Trophoblast cell (in vitro differentiated cells and primary cell): ENCODE data around the gene FAM83F.

Experiments
- DNase-seq, 2 donors: peaks; one replicate each; pipeline ENCODE4 v3.0.0-alpha.2; 2016
- H2AFZ ChIP-seq: 2 replicates; pipeline ENCODE4 v1.6.1; 2013; ENCODE audit warnings: low read length, moderate library complexity, mild to moderate bottlenecking; ENCODE audit not compliant: insufficient read depth, poor library complexity
- H2AK5ac ChIP-seq: 2 replicates; pipeline ENCODE4 v1.6.1; 2013; ENCODE audit warnings: mild to moderate bottlenecking, low read length
- H2BK120ac ChIP-seq: 2 replicates; pipeline ENCODE4 v1.6.1; 2013; ENCODE audit warnings: low read length, mild to moderate bottlenecking, moderate library complexity; ENCODE audit not compliant: insufficient read depth, poor library complexity
- H2BK12ac ChIP-seq: 2 replicates; pipeline ENCODE4 v1.6.1; 2013; ENCODE audit warnings: mild to moderate bottlenecking, low read length, moderate library complexity
- H2BK5ac ChIP-seq: 2 replicates; pipeline ENCODE4 v1.6.1; 2013; ENCODE audit warnings: low read length, low read depth, moderate library complexity, mild to moderate bottlenecking; ENCODE audit not compliant: poor library complexity
- H3K14ac ChIP-seq: 2 replicates; pipeline ENCODE4 v1.6.1; 2013; ENCODE audit warnings: mild to moderate bottlenecking, low read length
- H3K18ac ChIP-seq: 2 replicates; pipeline ENCODE4 v1.6.1; 2013; ENCODE audit warnings: mild to moderate bottlenecking, low read length
- H3K23ac ChIP-seq: 2 replicates; pipeline ENCODE4 v1.6.1; 2013; ENCODE audit warnings: low read length
- H3K27ac ChIP-seq: 2 replicates; pipeline ENCODE4 v1.5.1; 2013; ENCODE audit warnings: low read depth, mild to moderate bottlenecking, inconsistent platforms, low read length, moderate library complexity
- H3K27me3 ChIP-seq: 2 replicates; pipeline ENCODE4 v1.6.1; 2013; ENCODE audit warnings: inconsistent platforms, mild to moderate bottlenecking, low read length, moderate library complexity; ENCODE audit not compliant: insufficient read depth
- H3K36me3 ChIP-seq, 2 experiments: 1 replicate in 1 of 2; 2 replicates in 1 of 2; pipeline ENCODE4 v1.6.1; 2013; ENCODE audit warnings: low read length in 2 of 2, mild to moderate bottlenecking in 2 of 2, moderate library complexity in 1 of 2; ENCODE audit not compliant: insufficient read depth in 2 of 2, control insufficient read depth in 1 of 2
- H3K4ac ChIP-seq: 2 replicates; pipeline ENCODE4 v1.6.1; 2013; ENCODE audit warnings: low read depth, mild to moderate bottlenecking, low read length, moderate library complexity
- H3K4me1 ChIP-seq, 2 experiments: 1 replicate in 1 of 2; 2 replicates in 1 of 2; pipeline ENCODE4 v1.6.1; 2013; ENCODE audit warnings: low read length in 2 of 2, mild to moderate bottlenecking in 2 of 2, moderate library complexity in 1 of 2; ENCODE audit not compliant: insufficient read depth in 2 of 2, control insufficient read depth in 1 of 2
- H3K4me2 ChIP-seq: 2 replicates; pipeline ENCODE4 v1.6.1; 2013; ENCODE audit warnings: inconsistent platforms, mild to moderate bottlenecking, low read length, moderate library complexity
- H3K4me3 ChIP-seq: 2 replicates; pipeline ENCODE4 v1.5.1; 2013; ENCODE audit warnings: mild to moderate bottlenecking, low read depth, low read length, inconsistent platforms
- H3K79me1 ChIP-seq: one replicate; pipeline ENCODE4 v1.6.1; 2013; ENCODE audit warnings: low read length
- H3K79me2 ChIP-seq: 2 replicates; pipeline ENCODE4 v1.6.1; 2013; ENCODE audit warnings: low read length, mild to moderate bottlenecking; ENCODE audit not compliant: control insufficient read depth, insufficient read depth, poor library complexity
- H3K9ac ChIP-seq: 2 replicates; pipeline ENCODE4 v1.6.1; 2013; ENCODE audit warnings: mild to moderate bottlenecking, low read length
- H3K9me3 ChIP-seq: 2 replicates; pipeline ENCODE4 v1.6.1; 2013; ENCODE audit warnings: low read depth, mild to moderate bottlenecking, control low read depth, inconsistent platforms, low read length; ENCODE audit not compliant: insufficient read depth
- H4K12ac ChIP-seq: 2 replicates; pipeline ENCODE4 v1.6.1; 2013; ENCODE audit warnings: low read depth, mild to moderate bottlenecking, low read length, moderate library complexity
- H4K8ac ChIP-seq: 2 replicates; pipeline ENCODE4 v1.6.1; 2013; ENCODE audit warnings: low read depth, mild to moderate bottlenecking, low read length, moderate library complexity
- H4K91ac ChIP-seq: one replicate; pipeline ENCODE4 v1.6.1; 2013; ENCODE audit warnings: low read depth, mild to moderate bottlenecking, low read length, moderate library complexity
- WGBS: extraction: QIAGEN DNeasy Blood & Tissue Kit; methylation state at CpG from one replicate; pipeline ENCODE4 v1.1.7; 2013; ENCODE audit warnings: missing lambda C conversion rate; ENCODE audit not compliant: insufficient read length, insufficient coverage; ENCODE audit errors: extremely low coverage; 5-methylcytosine and 5-hydroxymethylcytosine counted together

FAM83F gene

DNA sequence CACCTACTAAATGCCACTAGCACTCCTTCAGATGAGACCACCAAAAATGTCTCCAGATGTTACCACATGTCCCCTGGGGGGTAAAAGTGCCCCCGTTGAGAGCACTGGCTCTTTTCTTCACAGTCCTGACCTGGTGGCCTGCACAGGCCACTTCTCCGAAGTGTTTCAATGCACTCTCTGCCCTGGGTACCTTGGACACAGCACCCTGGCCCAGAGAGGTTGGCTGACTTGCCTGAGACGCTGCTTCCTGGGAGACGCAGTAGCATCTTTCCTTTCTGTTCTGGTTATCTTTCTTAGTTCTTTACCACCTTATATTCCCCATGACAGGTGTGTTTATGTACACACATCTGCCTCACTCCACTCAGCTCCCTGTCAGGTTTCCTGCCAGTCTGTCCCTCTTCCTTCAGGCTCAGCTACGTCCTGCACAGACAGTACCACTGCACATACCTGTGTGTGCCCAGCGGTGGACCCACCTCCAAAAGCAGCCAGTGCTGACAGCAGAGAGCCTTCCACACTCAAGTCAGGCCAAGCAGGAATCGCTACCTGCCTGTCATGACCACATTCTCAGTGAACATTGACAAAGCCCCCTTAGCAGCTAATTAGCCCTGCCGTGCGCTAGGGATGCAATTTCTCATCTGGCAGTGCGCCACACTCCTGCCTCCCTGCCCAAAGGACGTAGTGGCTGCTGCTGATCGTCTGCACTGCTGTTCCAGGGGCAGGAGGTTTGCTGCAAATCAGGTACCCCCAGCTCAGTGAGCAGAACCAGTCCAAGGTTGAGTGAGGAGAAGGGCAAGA lies 39.0 kb downstream of the FAM83F start:
- Histone ChIP-seq H3K4me3 (peak overlapping the region; percentile 18), H3K79me1 (no peaks in the 10 kb centered on the region), H3K27ac (no peak overlapping the region), H3K14ac (no peak overlapping the region), H2AK5ac (no peak overlapping the region), H4K91ac (no peak overlapping the region), H2BK120ac (no peak overlapping the region), H3K79me2 (no peaks in the 10 kb centered on the region), H3K18ac (no peak overlapping the region), H3K36me3 (no peaks in the 10 kb centered on the region), H3K23ac (no peak overlapping the region), H3K4me2 (no peak overlapping the region), H3K9ac (no peak overlapping the region), H2BK5ac (no peak overlapping the region), H3K4me1 (no peaks in the 10 kb centered on the region), H2AFZ (no peak overlapping the region), H3K27me3 (no peaks in the 10 kb centered on the region), H3K9me3 (peaks cover 1% of the 10 kb centered on the region), H2BK12ac (no peak overlapping the region), H3K4ac (no peak overlapping the region), H4K12ac (no peak overlapping the region), H4K8ac (no peak overlapping the region)
- DNase-seq = no peak
- WGBS = no CpG with 5 or more reads among the region's 12 CpGs

DNA sequence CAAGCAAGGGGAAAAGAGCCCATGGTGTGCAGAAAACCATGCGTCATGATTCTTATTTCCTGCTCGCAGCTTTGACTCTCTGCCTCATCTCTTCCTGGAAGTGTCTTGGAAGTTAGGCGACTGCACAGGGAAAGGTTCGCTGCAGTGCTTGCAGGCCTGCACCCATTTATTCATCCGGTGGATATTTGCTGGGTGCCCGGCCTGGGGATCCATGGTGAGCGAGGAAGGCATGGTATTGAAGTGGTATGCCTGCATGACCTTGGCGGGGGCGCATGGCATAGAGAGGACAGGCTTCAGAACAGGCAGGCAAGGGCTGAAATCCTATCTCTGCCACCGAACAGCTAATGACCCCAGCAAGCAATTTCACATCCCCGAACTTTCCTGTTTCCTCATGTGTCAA lies 40.6 kb downstream of the FAM83F start:
- Histone ChIP-seq H4K91ac (no peak overlapping the region), H2BK12ac (no peak overlapping the region), H3K27me3 (peaks cover 1% of the 10 kb centered on the region), H3K4me1 (no peaks in the 10 kb centered on the region), H3K9ac (no peak overlapping the region), H3K9me3 (no peaks in the 10 kb centered on the region), H3K4ac (no peak overlapping the region), H3K27ac (no peak overlapping the region), H3K79me2 (no peaks in the 10 kb centered on the region), H4K12ac (no peak overlapping the region), H3K23ac (no peak overlapping the region), H2BK5ac (no peak overlapping the region), H2AFZ (no peak overlapping the region), H3K18ac (no peak overlapping the region), H4K8ac (no peak overlapping the region), H3K14ac (no peak overlapping the region), H2AK5ac (no peak overlapping the region), H3K4me3 (no peak overlapping the region), H2BK120ac (no peak overlapping the region), H3K36me3 (no peaks in the 10 kb centered on the region), H3K4me2 (no peak overlapping the region), H3K79me1 (no peaks in the 10 kb centered on the region)
- WGBS = no CpG with 5 or more reads among the region's 11 CpGs
- DNase-seq = no peak

DNA sequence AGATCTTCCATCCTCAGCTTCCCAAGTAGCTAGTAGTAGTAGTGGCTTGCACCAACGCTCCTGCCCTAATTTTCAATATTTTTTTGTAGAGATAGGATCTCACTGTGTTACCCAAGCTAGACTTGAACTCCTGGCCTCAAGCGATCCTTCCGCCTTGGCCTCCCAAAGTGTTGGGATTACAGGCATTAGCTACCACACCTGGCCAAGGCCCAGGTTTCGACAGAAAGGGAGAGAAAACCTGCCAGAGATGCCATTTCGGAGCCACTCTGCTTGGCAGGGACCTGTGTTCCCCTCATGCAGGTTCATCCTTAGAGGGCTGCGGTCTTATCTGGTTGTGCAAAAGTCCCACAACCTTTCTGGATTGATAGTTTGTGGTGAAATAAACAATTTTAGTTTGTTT lies 41.4 kb downstream of the FAM83F start:
- H3K4me1 ChIP-seq = no peaks in the 10 kb centered on the region
- no peak overlapping the region for H4K8ac ChIP-seq
- no peak overlapping the region for H3K18ac ChIP-seq

DNA sequence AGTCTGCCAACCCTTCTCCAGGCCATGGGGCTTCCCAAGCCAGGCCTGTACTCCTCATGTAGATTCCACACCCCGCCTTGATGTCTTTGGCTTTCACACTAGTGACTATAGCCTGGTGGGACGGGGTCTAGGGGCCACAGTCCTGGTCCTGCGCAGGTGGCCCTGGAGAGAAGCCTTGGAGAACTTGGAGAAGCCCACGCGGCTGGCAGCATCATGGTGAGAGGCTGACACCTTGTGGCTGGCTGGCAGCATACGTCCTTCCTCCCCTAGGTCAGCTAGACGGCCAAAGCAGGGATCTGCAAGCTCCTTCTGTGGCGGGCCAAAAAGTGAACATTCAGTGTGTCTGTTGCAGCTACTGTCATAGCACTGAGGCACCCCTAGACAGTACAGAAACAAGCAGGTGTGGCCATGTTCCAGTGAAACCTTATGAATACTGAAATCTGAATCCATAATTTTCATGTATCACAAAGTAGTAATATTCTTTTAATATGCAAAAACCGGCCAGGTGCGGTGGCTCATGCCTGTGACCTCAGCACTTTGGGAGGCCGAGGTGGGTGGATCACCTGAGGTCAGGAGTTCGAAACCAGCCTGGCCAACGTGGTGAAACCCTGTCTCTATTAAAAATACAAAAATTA lies 42.0 kb downstream of the FAM83F start:
- H4K91ac ChIP-seq = no peak overlapping the region
- H3K36me3 ChIP-seq = no peaks in the 10 kb centered on the region
- H4K8ac ChIP-seq = no peak overlapping the region
- H2BK12ac ChIP-seq = no peak overlapping the region
- H4K12ac ChIP-seq = no peak overlapping the region
- no peaks in the 10 kb centered on the region for H3K79me1 ChIP-seq
- H3K27me3 ChIP-seq = peaks cover 1% of the 10 kb centered on the region
- H3K4me3 ChIP-seq = no peak overlapping the region
- H2AFZ ChIP-seq = no peak overlapping the region
- H3K23ac ChIP-seq = no peak overlapping the region
- H3K79me2 ChIP-seq = no peaks in the 10 kb centered on the region
- no peak overlapping the region for H3K9ac ChIP-seq
- DNase-seq = peak; percentile 62 to 74
- WGBS = no CpG with 5 or more reads among the region's 13 CpGs
- H2BK5ac ChIP-seq = no peak overlapping the region
- no peaks in the 10 kb centered on the region for H3K9me3 ChIP-seq
- no peak overlapping the region for H3K4ac ChIP-seq
- no peak overlapping the region for H2AK5ac ChIP-seq
- no peak overlapping the region for H3K14ac ChIP-seq
- no peak overlapping the region for H2BK120ac ChIP-seq
- H3K27ac ChIP-seq = no peak overlapping the region
- H3K4me2 ChIP-seq = no peak overlapping the region
- no peak overlapping the region for H3K18ac ChIP-seq
- H3K4me1 ChIP-seq = no peaks in the 10 kb centered on the region

More for the DNA sequence above, 41.4 kb downstream of the FAM83F start:
- no peak overlapping the region for H2AK5ac ChIP-seq
- H2BK120ac ChIP-seq = no peak overlapping the region
- no peak overlapping the region for H2BK12ac ChIP-seq
- H3K79me2 ChIP-seq = no peaks in the 10 kb centered on the region
- no peak overlapping the region for H3K4me2 ChIP-seq
- H3K27ac ChIP-seq = no peak overlapping the region
- H3K9me3 ChIP-seq = no peaks in the 10 kb centered on the region
- H3K23ac ChIP-seq = no peak overlapping the region
- DNase-seq = no peak
- no peaks in the 10 kb centered on the region for H3K36me3 ChIP-seq
- H3K14ac ChIP-seq = no peak overlapping the region
- no peak overlapping the region for H2AFZ ChIP-seq
- H3K4ac ChIP-seq = no peak overlapping the region
- H3K4me3 ChIP-seq = no peak overlapping the region
- H2BK5ac ChIP-seq = no peak overlapping the region
- no CpG with 5 or more reads among the region's 6 CpGs for WGBS
- H3K79me1 ChIP-seq = no peaks in the 10 kb centered on the region
- H3K27me3 ChIP-seq = peaks cover 1% of the 10 kb centered on the region
- H3K9ac ChIP-seq = no peak overlapping the region
- no peak overlapping the region for H4K12ac ChIP-seq
- no peak overlapping the region for H4K91ac ChIP-seq
